Measurements from ENCODE around the gene ZNF544.
A peak's percentile ranks its signal among the peaks of the same experiment; 100 is the strongest.
"Not testable (repeated sequence)": the region's sequence is repeated elsewhere in the genome, so short reads cannot be mapped to it uniquely, and the experiment has no call there.

ZNF544 gene

DNA sequence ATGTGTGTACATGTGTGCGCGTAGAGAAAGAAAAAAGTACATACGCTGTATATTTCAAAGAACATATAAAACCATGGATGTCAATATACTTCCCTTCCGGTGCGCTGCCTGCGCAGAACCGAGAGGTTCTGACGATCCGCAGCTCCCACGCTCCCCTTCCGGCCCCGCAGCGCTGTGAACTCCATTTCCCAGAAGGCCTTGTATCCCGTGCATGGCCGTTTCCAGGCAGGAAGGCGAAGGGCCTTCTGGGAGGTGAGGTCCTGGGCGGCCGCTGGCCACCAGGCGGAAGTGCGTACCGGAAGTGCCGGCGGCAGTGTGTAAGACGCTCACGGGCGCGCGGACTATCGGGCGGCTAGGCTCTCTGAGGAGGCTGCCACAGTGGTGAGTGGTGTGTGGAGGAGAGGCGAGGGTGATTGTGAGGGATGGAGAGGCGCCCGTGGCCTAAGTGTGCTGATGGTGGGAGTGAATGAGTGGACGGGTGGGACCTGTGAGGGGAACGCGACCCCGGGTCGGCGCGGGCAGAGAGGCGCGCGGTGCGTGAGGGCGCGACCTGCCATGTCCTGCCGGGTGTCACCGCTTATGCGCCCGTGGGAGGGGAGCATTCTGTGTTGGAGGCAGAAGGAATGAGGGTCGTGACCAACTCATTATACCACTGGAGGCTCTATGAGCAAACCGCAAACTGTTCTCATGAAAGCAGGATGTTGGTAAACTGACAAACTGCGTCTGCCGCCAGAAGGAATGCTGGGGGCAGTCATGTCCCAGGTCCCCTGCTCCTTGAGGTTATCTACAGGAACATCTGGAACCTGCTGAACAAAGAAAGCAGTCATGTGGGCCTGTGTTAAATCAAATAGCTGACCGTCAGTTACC, 76.6 kb downstream of the ZNF544 start, which contains the start of gene ERVK3-1:
ERVK3-1 (plus strand) TSS at position 313 of the 867 bp plus-strand sequence. CDS start 6,792 bp downstream, outside the sequence.
- DNase-seq (ENCODE audit: low read depth in 2 of 2) = peak; percentile 89 to 91

DNA sequence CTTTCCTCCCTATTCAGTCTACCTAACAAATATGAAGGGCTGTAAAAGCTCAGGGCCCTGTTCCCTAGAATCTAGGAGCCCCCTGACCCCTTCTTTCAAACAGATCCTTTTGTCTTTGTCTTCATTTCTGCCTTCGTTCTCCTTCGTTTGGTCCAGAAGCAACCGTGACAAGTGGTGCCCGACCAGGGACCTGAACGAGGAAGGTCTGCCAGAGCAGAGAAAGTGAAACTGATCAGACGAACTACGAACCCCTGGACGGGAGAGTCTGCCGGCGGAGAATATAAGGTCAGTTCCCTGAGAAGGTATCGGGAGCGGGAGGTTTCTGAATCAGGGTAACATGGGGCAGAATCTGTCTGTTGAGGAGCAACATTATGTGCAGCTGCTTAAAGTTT, 77.2 kb downstream of the ZNF544 start:
- DNase-seq (ENCODE audit: low read depth in 2 of 2) = no peak

DNA sequence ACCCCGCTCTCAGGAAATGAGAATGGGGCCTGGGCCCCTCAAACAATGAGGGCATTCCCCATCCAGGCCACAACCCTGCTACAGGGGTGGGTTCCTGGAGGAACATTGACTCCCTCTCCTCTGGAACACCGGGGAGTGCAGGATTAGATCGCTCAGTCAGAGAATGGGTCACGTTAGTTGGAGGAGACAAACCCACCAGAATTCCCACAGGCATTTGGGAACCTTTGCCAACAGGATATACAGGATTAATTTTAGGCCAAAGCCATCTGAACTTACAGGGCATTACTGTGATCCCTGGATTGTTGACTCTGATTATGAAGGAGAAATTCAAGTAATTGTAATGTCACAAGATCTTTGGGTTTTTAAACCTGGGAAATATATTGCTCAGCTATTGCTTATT, 79.0 kb downstream of the ZNF544 start:
- no peak for DNase-seq (ENCODE audit: low read depth in 2 of 2)

DNA sequence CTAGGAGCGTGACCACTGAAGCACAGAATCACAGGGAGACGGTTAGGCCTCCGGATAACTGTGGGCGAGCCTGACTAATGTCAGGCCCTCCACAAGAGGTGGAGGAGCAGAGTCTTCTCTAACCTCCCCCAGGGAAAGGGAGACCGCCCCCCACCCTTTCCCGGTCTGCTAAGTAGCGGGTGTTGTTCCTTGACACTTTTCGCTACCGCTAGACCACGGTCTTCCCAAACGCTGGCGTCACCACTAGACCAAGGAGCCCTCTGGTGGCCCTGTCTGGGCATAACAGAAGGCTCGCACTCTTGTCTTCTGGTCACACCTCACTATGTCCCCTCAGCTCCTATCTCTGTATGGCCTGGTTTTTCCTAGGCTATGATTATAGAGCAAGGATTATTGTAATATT, 82.0 kb downstream of the ZNF544 start:
- DNase-seq (ENCODE audit: low read depth in 2 of 2) = not testable (repeated sequence)

DNA sequence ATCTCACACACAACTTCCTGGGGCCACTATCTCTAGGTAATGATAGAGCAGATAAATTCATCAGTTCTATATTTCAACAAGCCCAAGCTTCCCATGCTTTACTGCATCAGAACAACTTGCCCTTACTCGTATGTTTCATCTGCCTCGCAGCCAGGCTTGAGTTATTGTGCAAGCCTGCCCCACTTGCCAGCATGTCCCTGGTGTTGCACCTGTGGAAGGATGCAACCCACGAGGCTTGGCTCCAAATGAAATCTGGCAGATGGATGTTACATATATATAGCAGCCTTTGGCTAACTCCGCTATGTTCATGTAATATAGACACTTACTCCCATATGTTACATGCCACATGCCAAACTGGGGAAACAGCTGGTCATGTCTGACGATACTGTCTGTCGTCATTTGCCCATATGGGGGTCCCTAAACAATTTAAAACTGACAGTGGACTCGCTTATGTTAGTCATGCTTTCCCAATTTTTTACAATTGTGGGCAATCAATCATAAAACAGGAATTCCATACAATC, 82.7 kb downstream of the ZNF544 start:
- DNase-seq (ENCODE audit: low read depth in 2 of 2) = no peak
